CD4-positive, alpha-beta T cell (primary cell): ENCODE measurements around the gene BAK1. TPM values are rescaled to one million over a fixed set of nuclear protein-coding genes. Genes with fewer than 3 reads are reported as not detected.

ENCODE experiments used
- ATAC-seq: fragments of 200-7000 bp; cut with Tn5 transposase; one replicate; pipeline ENCODE4 v1.10.0; 2022; ENCODE audit warnings: mild to moderate bottlenecking; ENCODE audit not compliant: poor library complexity
- CTCF ChIA-PET: fragments of 350-600 bp; sonication (Branson Sonifier 250); formaldehyde crosslinking; loops from one replicate; lab custom pipeline; 2021; ENCODE audit warnings: antibody characterized with exemption, inconsistent platforms; lab: Charles Lee
- POLR2A ChIA-PET: fragments of 350-600 bp; sonication (Branson Sonifier 250); formaldehyde crosslinking; loops from one replicate; lab custom pipeline; 2021; ENCODE audit warnings: antibody characterized with exemption, inconsistent platforms; lab: Charles Lee
- DNase-seq, 14 experiments: peaks; one replicate each; pipeline ENCODE4 v3.0.0-alpha.2; 2013 to 2020; ENCODE audit warnings: mixed read lengths in 2 of 14
- H3K27ac ChIP-seq, 2 donors: one replicate each; pipeline versions ENCODE4 v1.5.1 to v1.7.0; 2013; ENCODE audit warnings: low read length in 2 of 2, low read depth in 1 of 2, mild to moderate bottlenecking in 1 of 2
- H3K27me3 ChIP-seq, 2 experiments: 1 replicate in 1 of 2; 2 replicates in 1 of 2; pipeline versions ENCODE4 v1.6.1 to v1.7.0; 2013; ENCODE audit warnings: low read length in 2 of 2, control low read depth in 1 of 2, mild to moderate bottlenecking in 1 of 2, moderate library complexity in 1 of 2; ENCODE audit not compliant: insufficient read depth in 2 of 2, control insufficient read depth in 1 of 2
- H3K36me3 ChIP-seq: one replicate; pipeline ENCODE4 v1.6.1; 2013; ENCODE audit warnings: low read length, control low read depth; ENCODE audit not compliant: insufficient read depth
- H3K4me1 ChIP-seq: one replicate; pipeline ENCODE4 v1.6.1; 2013; ENCODE audit warnings: low read length, control low read depth; ENCODE audit not compliant: insufficient read depth
- H3K4me3 ChIP-seq: one replicate; pipeline ENCODE4 v1.5.1; 2013; ENCODE audit warnings: mild to moderate bottlenecking, low read length, moderate library complexity
- H3K9me3 ChIP-seq, 2 experiments: 1 replicate in 1 of 2; 2 replicates in 1 of 2; pipeline versions ENCODE4 v1.6.1 to v1.7.0; 2013; ENCODE audit warnings: low read length in 2 of 2, mild to moderate bottlenecking in 2 of 2, control low read depth in 1 of 2, moderate library complexity in 1 of 2; ENCODE audit not compliant: control insufficient read depth in 1 of 2, insufficient read depth in 1 of 2
- H3K27ac Mint-ChIP-seq: one replicate; pipeline ENCODE4 v1.8.0; 2020; ENCODE audit warnings: mixed read lengths
- H3K27me3 Mint-ChIP-seq: one replicate; pipeline ENCODE4 v1.8.0; 2021; ENCODE audit warnings: mixed read lengths
- H3K36me3 Mint-ChIP-seq: one replicate; pipeline ENCODE4 v1.8.0; 2021; ENCODE audit warnings: low read depth, mixed read lengths
- H3K4me1 Mint-ChIP-seq: one replicate; pipeline ENCODE4 v1.8.0; 2021; ENCODE audit warnings: low read depth, mixed read lengths
- H3K4me3 Mint-ChIP-seq: one replicate; pipeline ENCODE4 v1.8.0; 2020; ENCODE audit warnings: mild to moderate bottlenecking, mixed read lengths
- H3K9me3 Mint-ChIP-seq: one replicate; pipeline ENCODE4 v1.8.0; 2020; ENCODE audit warnings: mixed read lengths
- intact Hi-C, 2 experiments: fragments of 100-400 bp; cut with DNase I in 1 of 2; cut with micrococcal nuclease in 1 of 2; formaldehyde crosslinking; loops; one replicate each; pipeline versions ENCODE4 v1.15.1 to v1.9.0; 2023 to 2025; cut with DNase I, micrococcal nuclease
- total RNA-seq, 174 experiments: library from RNA in 2 of 174; stranded (reverse) in 2 of 174; gene quantifications; one replicate each; pipeline ENCODE4 v1.2.3 and lab custom pipeline; 2021 to 2026
- TF ChIP-seq, protein P1 (sequence below): fragments of 200-600 bp; IDR thresholded peaks from one replicate; pipeline ENCODE4 v1.8.0; 2022; ENCODE audit warnings: antibody characterized with exemption, mild to moderate bottlenecking

BAK1 gene
- total RNA-seq, 2 experiments from 2014 or later: 38.3 to 40.8 TPM

DNA sequence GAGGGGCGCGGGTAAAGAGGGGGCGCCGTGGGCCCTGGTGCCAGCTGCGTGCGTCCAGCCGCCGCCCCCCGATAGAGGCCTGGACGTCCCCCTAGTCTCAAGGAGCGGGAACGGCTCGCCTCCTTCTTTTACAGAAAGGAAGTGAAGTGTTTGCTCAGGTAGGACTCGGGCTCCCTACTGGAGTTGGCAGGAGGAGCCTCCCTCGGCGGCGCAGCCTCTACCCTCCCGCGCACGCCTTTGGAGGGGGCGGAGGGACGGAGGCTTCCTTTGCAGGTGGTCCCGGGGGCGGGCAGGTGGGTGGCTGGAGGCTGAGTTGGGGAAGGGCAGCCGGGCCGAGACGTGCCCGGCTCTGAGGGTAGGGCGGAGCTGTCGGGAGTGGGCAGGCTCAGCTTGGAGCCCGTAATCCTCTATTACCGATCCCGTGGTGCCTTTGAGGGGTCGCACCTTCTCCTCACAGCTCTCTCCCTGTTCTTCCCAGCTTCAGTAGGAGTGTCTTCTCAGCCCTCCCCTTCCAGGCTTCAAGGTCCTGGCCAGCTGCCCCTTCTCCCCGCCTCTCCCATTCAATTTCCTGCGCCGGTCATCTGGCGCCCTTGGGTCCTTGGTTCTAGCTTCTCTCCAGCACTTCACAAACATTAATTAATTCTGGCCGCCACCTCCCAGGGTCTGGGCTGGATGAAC lies 41.8 kb upstream of the BAK1 start:
- DNase-seq: peak in 9 of 14 experiments; percentile 21 to 62 (median 40)
- H3K27me3 Mint-ChIP-seq: no peaks in the 10 kb centered on the region
- peaks cover 17% of the 10 kb centered on the region for H3K36me3 ChIP-seq
- peak overlapping the region; percentile 94 for H3K4me3 Mint-ChIP-seq
- H3K9me3 Mint-ChIP-seq: no peaks in the 10 kb centered on the region
- POLR2A ChIA-PET: interaction anchor here (0.6 to 3.1 kb wide), 22 partner anchors 11 to 1846 kb away, joined by 3 to 22 read pairs (median 4); partner anchors contain the start of genes B3GALT4, BAK1, HMGA1 and LEMD2
- intact Hi-C loops: loop anchor here (2.0 to 5.0 kb wide), 2 partner anchors 13 to 70 kb away; no protein-coding TSS in a partner anchor
- TF ChIP-seq, protein P1, sequence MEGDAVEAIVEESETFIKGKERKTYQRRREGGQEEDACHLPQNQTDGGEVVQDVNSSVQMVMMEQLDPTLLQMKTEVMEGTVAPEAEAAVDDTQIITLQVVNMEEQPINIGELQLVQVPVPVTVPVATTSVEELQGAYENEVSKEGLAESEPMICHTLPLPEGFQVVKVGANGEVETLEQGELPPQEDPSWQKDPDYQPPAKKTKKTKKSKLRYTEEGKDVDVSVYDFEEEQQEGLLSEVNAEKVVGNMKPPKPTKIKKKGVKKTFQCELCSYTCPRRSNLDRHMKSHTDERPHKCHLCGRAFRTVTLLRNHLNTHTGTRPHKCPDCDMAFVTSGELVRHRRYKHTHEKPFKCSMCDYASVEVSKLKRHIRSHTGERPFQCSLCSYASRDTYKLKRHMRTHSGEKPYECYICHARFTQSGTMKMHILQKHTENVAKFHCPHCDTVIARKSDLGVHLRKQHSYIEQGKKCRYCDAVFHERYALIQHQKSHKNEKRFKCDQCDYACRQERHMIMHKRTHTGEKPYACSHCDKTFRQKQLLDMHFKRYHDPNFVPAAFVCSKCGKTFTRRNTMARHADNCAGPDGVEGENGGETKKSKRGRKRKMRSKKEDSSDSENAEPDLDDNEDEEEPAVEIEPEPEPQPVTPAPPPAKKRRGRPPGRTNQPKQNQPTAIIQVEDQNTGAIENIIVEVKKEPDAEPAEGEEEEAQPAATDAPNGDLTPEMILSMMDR: no peak
- no peaks in the 10 kb centered on the region for H3K9me3 ChIP-seq
- peak overlapping the region; percentile 99 for H3K4me3 ChIP-seq
- peak; percentile 28 for ATAC-seq
- H3K36me3 Mint-ChIP-seq: peaks cover 32% of the 10 kb centered on the region
- H3K27ac Mint-ChIP-seq: peak overlapping the region; percentile 93
- H3K4me1 ChIP-seq: peaks cover 60% of the 10 kb centered on the region
- CTCF ChIA-PET: interaction anchor here (0.5 to 1.4 kb wide), 8 partner anchors 30 to 150 kb away, joined by 3 to 5 read pairs (median 3); partner anchors contain the start of gene UQCC2
- peaks cover 42% of the 10 kb centered on the region for H3K4me1 Mint-ChIP-seq
- H3K27ac ChIP-seq: peak overlapping the region; percentile 76 to 82
- H3K27me3 ChIP-seq: no peaks in the 10 kb centered on the region

DNA sequence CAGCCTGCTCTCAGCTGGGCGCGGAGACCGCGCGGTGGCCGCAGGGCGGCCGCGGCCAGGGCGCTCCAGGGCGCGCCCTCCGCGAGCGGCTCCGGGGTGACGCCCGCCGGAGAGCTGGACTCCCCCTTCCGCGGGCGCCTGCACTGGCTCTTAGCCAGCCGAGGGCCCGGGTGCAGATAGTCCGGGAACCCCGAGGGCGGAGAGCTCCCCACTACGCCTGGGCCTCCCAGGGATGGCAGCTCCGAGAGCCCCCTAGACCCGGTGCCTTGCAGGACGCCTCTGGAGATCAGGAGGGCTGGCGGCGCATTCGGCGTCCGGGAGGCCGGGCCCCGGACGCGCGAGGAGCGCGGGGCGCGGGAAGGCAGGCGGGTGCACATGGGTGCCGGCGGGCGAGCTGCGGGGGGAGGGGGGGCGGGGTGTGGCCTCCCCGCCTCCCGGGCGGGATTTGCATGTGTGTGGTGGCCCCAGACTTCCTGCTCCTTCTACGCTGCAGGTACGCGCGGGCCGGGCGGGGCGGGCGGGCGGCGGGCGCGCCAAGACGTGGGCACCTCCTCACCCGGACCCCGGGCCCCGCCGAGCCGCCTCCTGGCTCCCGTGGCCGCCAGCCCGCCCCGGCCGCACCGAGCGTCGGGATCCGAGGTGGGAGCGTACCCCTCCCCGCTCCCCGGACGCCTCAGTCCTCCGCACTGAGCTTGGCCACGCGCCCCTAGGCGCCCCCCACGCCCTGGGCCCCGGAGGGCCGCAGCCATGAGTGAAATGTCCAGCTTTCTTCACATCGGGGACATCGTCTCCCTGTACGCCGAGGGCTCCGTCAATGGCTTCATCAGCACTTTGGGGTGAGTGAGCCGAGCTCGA lies 41.0 kb upstream of the BAK1 start, which contains the start of gene ITPR3:
ITPR3 (plus strand) TSS at position 467 of the 855 bp plus-strand sequence; CDS start at position 748, 281 bp downstream.
- Histone ChIP-seq H3K27me3 (no peaks in the 10 kb centered on the region), H3K9me3 (no peaks in the 10 kb centered on the region), H3K4me1 (peaks cover 60% of the 10 kb centered on the region), H3K4me3 (peak within 1 kb of the TSS; percentile 99), H3K36me3 (peaks cover 13% of the 10 kb centered on the region), H3K27ac (peak within 1 kb of the TSS; percentile 76 to 82)
- ATAC-seq: peak; percentile 88
- no peaks in the 10 kb centered on the region for H3K27me3 Mint-ChIP-seq
- CTCF ChIA-PET: interaction anchor here (0.5 to 1.4 kb wide), 10 partner anchors 29 to 373 kb away, joined by 3 to 5 read pairs (median 3); partner anchors contain the start of genes BAK1 and UQCC2
- peaks cover 42% of the 10 kb centered on the region for H3K4me1 Mint-ChIP-seq
- DNase-seq: peak; percentile 61 to 93 (median 74)
- peak within 1 kb of the TSS; percentile 95 for H3K4me3 Mint-ChIP-seq
- TF ChIP-seq, protein P1: no peak
- intact Hi-C loops: loop anchor here (2.0 to 5.0 kb wide), 2 partner anchors 14 to 71 kb away; no protein-coding TSS in a partner anchor
- H3K9me3 Mint-ChIP-seq: no peaks in the 10 kb centered on the region
- peaks cover 32% of the 10 kb centered on the region for H3K36me3 Mint-ChIP-seq
- POLR2A ChIA-PET: interaction anchor here (0.6 to 3.1 kb wide), 24 partner anchors 10 to 1847 kb away, joined by 3 to 22 read pairs (median 4); partner anchors contain the start of genes B3GALT4, BAK1, HMGA1 and LEMD2
- H3K27ac Mint-ChIP-seq: peak within 1 kb of the TSS; percentile 93
